Measurements from ENCODE around the gene FLRT1. TPM values are rescaled to one million over a fixed set of nuclear protein-coding genes. Genes with fewer than 3 reads are reported as not detected.

The FLRT1 gene
- total RNA-seq, 4 donors from 2014 or later = 0.08 to 0.62 (median 0.15) TPM; not detected in 1

DNA sequence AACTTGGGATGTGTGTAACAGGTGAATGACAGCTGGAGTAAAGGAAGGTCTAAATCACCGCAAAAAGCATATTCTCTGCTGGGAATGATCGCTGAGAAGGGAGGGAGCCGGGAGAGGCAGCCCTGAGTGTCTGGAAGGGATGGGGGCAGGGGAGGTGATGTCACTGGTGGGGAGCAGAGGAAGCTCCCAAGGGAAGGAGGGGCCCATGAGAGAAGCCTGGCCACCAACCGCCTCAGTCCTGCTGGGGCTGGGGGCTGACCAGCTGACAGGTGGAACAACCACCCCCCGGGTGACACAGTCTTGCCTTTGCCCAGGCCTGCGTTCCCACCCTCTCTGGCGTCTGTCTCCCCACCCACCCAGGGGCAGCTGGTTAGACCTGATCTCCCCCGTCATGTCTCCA is 6.0 kb upstream of the FLRT1 start:
- H3K4me3 ChIP-seq (ENCODE audit: low read depth, poor library complexity, severe bottlenecking) = no peak overlapping the region
- intact Hi-C loops (cut with DNase I; ENCODE audit: low total_unique reads) = no loop called here
- TF ChIP-seq POLR2A (IDR thresholded peaks at IDR 0.05) = no peak
- TF ChIP-seq, protein P1, sequence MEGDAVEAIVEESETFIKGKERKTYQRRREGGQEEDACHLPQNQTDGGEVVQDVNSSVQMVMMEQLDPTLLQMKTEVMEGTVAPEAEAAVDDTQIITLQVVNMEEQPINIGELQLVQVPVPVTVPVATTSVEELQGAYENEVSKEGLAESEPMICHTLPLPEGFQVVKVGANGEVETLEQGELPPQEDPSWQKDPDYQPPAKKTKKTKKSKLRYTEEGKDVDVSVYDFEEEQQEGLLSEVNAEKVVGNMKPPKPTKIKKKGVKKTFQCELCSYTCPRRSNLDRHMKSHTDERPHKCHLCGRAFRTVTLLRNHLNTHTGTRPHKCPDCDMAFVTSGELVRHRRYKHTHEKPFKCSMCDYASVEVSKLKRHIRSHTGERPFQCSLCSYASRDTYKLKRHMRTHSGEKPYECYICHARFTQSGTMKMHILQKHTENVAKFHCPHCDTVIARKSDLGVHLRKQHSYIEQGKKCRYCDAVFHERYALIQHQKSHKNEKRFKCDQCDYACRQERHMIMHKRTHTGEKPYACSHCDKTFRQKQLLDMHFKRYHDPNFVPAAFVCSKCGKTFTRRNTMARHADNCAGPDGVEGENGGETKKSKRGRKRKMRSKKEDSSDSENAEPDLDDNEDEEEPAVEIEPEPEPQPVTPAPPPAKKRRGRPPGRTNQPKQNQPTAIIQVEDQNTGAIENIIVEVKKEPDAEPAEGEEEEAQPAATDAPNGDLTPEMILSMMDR (IDR thresholded peaks at IDR 0.05) = no peak
- WGBS, 2 donors = 79 to 87% methylated on average over 8 of the region's 8 CpGs
- no peak for DNase-seq (ENCODE audit: low spot score in 2 of 2)

DNA sequence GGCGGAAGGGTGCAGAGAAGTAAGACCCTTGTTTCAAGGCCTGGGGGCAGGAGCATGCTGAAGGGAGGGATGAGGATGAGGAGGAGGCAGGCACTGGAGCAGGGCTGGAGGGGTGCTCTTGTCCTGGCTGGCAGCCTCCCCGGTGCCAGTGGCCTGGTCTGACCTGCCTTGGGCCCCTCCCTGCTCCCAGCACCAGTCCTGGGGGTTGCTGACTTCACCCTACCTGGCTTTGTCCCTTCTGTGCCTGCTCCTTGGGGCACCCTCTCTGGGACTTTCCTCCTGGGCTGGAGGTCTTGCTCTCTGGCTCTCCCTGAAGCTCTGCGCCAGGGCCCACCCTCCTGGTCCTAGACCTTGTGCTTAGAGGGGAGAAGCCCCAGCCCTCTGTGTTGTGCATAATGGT is 4.7 kb upstream of the FLRT1 start:
- WGBS, 2 donors = 84 to 100% methylated on average over 2 to 3 of the region's 3 CpGs
- no peak overlapping the region for H3K4me3 ChIP-seq (ENCODE audit: low read depth, poor library complexity, severe bottlenecking)
- DNase-seq (ENCODE audit: low spot score in 2 of 2) = no peak
- intact Hi-C loops (cut with DNase I; ENCODE audit: low total_unique reads) = no loop called here
- TF ChIP-seq, protein P1 (IDR thresholded peaks at IDR 0.05) = no peak
- TF ChIP-seq POLR2A (IDR thresholded peaks at IDR 0.05) = no peak

DNA sequence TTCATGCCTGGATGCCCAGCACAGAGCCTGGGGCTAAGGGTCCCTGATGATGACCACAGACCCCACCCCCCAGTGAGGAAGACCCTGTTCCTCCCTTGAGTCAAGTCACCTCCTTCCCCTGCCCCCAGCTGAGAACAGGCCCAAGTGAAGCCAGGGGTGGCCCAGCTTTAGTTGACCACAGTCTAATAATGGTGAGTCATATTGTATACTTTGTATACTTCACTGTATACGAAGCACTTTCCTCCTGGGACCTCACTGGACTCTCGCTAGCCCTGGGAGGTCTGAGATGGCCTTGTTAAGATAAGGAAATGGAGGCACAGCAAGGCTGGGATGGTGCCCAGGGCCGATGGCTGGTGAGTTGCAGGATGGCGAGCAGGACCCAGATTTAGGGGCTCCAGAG is 3.7 kb upstream of the FLRT1 start:
- TF ChIP-seq, protein P1 (IDR thresholded peaks at IDR 0.05) = no peak
- TF ChIP-seq POLR2A (IDR thresholded peaks at IDR 0.05) = no peak
- intact Hi-C loops (cut with DNase I; ENCODE audit: low total_unique reads) = no loop called here
- no peak overlapping the region for H3K4me3 ChIP-seq (ENCODE audit: low read depth, poor library complexity, severe bottlenecking)
- no peak for DNase-seq (ENCODE audit: low spot score in 2 of 2)
- WGBS, 2 donors = 81 to 98% methylated on average over 4 of the region's 4 CpGs

DNA sequence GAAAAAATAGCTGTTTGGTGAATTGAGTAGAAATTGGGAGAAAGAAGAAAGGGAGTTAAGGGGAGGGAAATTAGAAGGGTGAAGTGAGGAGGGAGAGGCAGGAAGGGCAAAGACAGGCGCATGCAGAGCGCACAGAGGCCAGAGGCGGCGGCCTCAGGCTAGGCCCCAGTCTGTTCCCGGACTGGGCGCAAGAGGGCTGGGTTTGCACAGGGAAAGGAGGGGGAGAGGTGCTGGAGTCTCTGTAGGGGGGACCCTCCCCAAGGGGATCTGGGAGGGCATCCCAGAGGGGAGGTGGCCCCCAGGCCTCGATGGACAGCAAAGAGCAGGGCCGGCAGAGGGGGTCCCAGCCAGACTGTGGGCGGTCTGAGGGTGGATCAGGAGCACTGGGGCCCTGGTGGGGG is 1.3 kb upstream of the FLRT1 start:
- intact Hi-C loops (cut with DNase I; ENCODE audit: low total_unique reads) = no loop called here
- WGBS, 2 donors = 70 to 72% methylated on average over 9 of the region's 9 CpGs

DNA sequence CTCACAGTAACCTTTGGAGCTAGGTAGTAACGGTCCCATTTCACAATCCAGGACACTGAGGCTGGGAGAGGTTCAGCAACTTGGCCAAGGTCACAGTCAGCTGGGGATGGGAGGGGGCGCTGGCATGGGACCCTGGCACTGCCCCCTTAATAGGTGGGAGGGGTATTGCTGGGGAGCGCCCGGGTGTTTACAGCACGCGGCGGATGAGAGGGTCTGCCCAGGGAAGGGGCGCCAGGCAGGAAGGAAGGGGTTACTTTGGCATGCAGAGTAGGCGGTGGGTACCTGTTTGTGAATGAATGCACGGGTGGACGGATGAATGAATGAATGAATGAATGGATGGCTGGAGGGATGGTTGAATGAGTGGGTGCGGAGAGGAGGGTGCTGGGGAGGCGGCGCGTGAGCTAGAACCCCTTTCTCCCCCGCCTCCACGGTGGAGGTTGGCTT is 628 bp upstream of the FLRT1 start:
- 7 to 15% methylated on average over 17 of the region's 17 CpGs for WGBS, 2 donors
- H3K4me3 ChIP-seq (ENCODE audit: low read depth, poor library complexity, severe bottlenecking) = no peak overlapping the region
- no peak for DNase-seq (ENCODE audit: low spot score in 2 of 2)
- TF ChIP-seq, protein P1 (IDR thresholded peaks at IDR 0.05) = no peak
- TF ChIP-seq POLR2A (IDR thresholded peaks at IDR 0.05) = no peak
- intact Hi-C loops (cut with DNase I; ENCODE audit: low total_unique reads) = no loop called here

More for the DNA sequence above, 1.3 kb upstream of the FLRT1 start:
- H3K4me3 ChIP-seq (ENCODE audit: low read depth, poor library complexity, severe bottlenecking) = no peak overlapping the region
- DNase-seq (ENCODE audit: low spot score in 2 of 2) = peak in 1 of 2 donors; percentile 83
- no peak for TF ChIP-seq POLR2A (IDR thresholded peaks at IDR 0.05)
- TF ChIP-seq, protein P1 (IDR thresholded peaks at IDR 0.05) = no peak

All from lower leg skin (tissue), 4 donors.